HEK293T (cell line): ENCODE results near the gene ADAMTS19.
"Not testable (repeated sequence)": the region's sequence is repeated elsewhere in the genome, so short reads cannot be mapped to it uniquely, and the experiment has no call there.

Experiments used
- CTCF ChIA-PET: fragments of 350-600 bp; formaldehyde crosslinking; extraction: SDS; loops from one replicate; lab custom pipeline; 2021; ENCODE audit warnings: antibody characterized with exemption, inconsistent platforms; lab: Yijun Ruan, JAX
- POLR2A ChIA-PET: fragments of 350-600 bp; formaldehyde crosslinking; extraction: SDS; loops from one replicate; lab custom pipeline; 2020; ENCODE audit warnings: antibody characterized with exemption, inconsistent platforms; lab: Yijun Ruan, JAX
- DNase-seq: peaks from one replicate; pipeline ENCODE4 v3.0.0; 2012; ENCODE audit warnings: mixed read lengths; ENCODE audit errors: extremely low spot score
- ARNT ChIP-seq: fragments of 450-650 bp; IDR thresholded peaks from 2 replicates; pipeline ENCODE4 v1.6.1; 2017; ENCODE audit warnings: mild to moderate bottlenecking
- BHLHE40 ChIP-seq: fragments of 450-650 bp; IDR thresholded peaks from 2 replicates; pipeline ENCODE4 v1.6.1; 2016; ENCODE audit warnings: mild to moderate bottlenecking, moderate library complexity, borderline replicate concordance
- CTBP1 ChIP-seq: fragments of 450-650 bp; IDR thresholded peaks from 2 replicates; pipeline ENCODE4 v1.6.1; 2016; ENCODE audit warnings: borderline replicate concordance
- ELF4 ChIP-seq: fragments of 450-650 bp; IDR thresholded peaks from 2 replicates; pipeline ENCODE4 v1.6.1; 2017; ENCODE audit warnings: antibody characterized with exemption
- FOXA1 ChIP-seq: fragments of 450-650 bp; IDR thresholded peaks from 2 replicates; pipeline ENCODE4 v1.6.1; 2016; ENCODE audit warnings: mild to moderate bottlenecking
- FOXK2 ChIP-seq: fragments of 450-650 bp; IDR thresholded peaks from 2 replicates; pipeline ENCODE4 v1.6.1; 2016; ENCODE audit warnings: mild to moderate bottlenecking
- FOXM1 ChIP-seq: fragments of 450-650 bp; IDR thresholded peaks from 2 replicates; pipeline ENCODE4 v1.6.1; 2017; ENCODE audit warnings: mild to moderate bottlenecking, borderline replicate concordance
- HDGF ChIP-seq: fragments of 450-650 bp; IDR thresholded peaks from 2 replicates; pipeline ENCODE4 v1.6.1; 2017; ENCODE audit warnings: antibody characterized with exemption, borderline replicate concordance
- L3MBTL2 ChIP-seq: fragments of 450-650 bp; conservative IDR thresholded peaks from 2 replicates; pipeline ENCODE4 v1.6.1; 2016; ENCODE audit warnings: mild to moderate bottlenecking
- LEF1 ChIP-seq: fragments of 450-650 bp; IDR thresholded peaks from 2 replicates; pipeline ENCODE4 v1.6.1; 2017; ENCODE audit warnings: mild to moderate bottlenecking, borderline replicate concordance
- NFRKB ChIP-seq: fragments of 450-650 bp; IDR thresholded peaks from 2 replicates; pipeline ENCODE4 v1.6.1; 2016; ENCODE audit warnings: mild to moderate bottlenecking, moderate library complexity
- SP1 ChIP-seq: fragments of 450-650 bp; IDR thresholded peaks from 2 replicates; pipeline ENCODE4 v1.6.1; 2017
- SUZ12 ChIP-seq: fragments of 450-650 bp; IDR thresholded peaks from 2 replicates; pipeline ENCODE4 v1.6.1; 2016; ENCODE audit warnings: mild to moderate bottlenecking
- TARDBP ChIP-seq: fragments of 450-650 bp; IDR thresholded peaks from 2 replicates; pipeline ENCODE4 v1.6.1; 2016
- ZNF384 ChIP-seq: fragments of 450-650 bp; IDR thresholded peaks from 2 replicates; pipeline ENCODE4 v1.6.1; 2016
- TF ChIP-seq, protein P1 (sequence below): fragments of 450-650 bp; IDR thresholded peaks from 2 replicates; pipeline ENCODE4 v1.6.1; 2016

Gene ADAMTS19

DNA sequence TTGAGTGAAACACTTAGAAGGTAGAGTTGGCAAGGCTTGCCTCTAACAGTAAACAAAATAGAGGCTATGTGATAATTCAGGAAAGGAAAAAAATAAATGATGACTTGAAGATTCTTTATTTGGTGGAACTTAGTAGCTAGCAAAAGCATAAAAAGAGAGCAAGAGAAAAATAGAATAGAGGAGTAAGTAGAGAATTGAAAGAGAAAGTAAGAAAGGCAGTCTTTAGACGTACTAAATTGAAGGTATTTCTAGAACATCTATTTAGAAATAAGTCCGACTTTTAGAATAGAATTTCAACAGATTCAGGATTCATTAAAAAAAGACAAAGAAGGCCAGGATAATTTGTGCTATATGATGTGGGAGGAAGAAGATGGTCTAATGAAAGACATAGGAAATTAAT is 159.7 kb downstream of the ADAMTS19 start:
- ChIA-PET CTCF (no interaction called here), POLR2A (no interaction called here)
- no peak for DNase-seq
- TF ChIP-seq BHLHE40 (no peak), ELF4 (no peak), ZNF384 (no peak), ARNT (no peak)
- TF ChIP-seq, protein P1, sequence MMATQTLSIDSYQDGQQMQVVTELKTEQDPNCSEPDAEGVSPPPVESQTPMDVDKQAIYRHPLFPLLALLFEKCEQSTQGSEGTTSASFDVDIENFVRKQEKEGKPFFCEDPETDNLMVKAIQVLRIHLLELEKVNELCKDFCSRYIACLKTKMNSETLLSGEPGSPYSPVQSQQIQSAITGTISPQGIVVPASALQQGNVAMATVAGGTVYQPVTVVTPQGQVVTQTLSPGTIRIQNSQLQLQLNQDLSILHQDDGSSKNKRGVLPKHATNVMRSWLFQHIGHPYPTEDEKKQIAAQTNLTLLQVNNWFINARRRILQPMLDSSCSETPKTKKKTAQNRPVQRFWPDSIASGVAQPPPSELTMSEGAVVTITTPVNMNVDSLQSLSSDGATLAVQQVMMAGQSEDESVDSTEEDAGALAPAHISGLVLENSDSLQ, result no peak

DNA sequence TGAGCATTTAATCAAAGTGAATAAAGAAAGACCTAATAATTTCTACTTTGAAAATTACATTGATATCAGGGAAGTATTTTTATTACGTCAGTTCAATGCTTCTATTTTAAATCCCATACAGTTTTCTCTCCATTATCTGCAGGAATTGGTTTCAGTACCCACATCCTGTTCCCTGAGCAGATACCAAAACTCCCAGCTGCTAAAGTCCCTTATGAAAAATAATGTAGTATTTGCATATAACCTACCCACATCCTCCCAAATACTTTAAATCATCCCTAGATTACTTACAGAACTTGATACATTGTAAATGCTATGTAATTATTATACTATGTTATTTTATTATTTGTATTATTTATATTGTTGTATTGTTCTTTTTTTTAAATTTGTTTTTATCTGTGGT is 162.4 kb downstream of the ADAMTS19 start:
- ChIA-PET POLR2A (no interaction called here), CTCF (no interaction called here)
- TF ChIP-seq TARDBP (no peak), ELF4 (no peak), CTBP1 (no peak), LEF1 (no peak), ARNT (no peak), BHLHE40 (no peak), L3MBTL2 (no peak), ZNF384 (no peak), FOXK2 (no peak), SUZ12 (no peak)
- no peak for DNase-seq

DNA sequence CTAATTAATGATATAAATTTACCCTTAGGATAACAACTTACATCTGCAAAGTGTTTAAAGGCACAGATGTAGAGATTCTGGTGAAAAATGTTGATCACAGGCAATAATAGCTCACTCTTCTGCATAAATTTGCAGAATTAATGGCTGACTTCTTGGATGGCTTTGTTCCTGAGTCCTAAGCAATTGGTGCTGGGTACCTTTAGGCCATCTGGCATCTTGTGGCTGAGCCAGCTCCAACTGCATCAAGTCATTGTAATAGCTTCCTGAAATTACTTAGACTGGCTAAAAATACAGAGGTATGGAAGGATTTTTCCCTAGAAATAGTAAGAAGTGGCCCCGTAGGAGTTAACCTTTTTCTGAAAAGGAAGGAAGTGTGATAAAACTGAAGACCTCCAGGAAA is 169.5 kb downstream of the ADAMTS19 start:
- no peak for DNase-seq
- TF ChIP-seq BHLHE40 (no peak), LEF1 (no peak), FOXA1 (no peak), FOXM1 (no peak), ARNT (no peak), L3MBTL2 (no peak), SP1 (no peak), ZNF384 (no peak)
- TF ChIP-seq, protein P1, result no peak
- ChIA-PET POLR2A (no interaction called here), CTCF (no interaction called here)

DNA sequence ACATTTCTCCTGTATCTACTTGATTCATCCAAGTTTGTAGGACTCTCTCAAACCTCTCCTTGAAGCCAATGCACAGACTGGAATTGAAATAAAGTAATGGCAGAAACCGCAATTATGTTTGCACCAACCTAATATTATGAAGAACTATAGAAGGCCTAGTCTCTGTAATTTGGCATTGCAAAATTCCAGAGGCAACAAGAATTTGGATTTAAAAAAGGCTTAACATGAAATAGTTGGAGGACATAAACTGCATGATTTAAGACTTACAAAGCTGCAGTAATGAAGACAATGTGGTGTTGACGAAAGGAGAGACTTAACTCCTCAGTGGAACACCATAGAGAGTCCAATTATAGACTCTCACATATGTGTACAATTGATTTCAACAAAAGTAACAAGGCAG is 170.0 kb downstream of the ADAMTS19 start:
- DNase-seq, result no peak
- ChIA-PET POLR2A (no interaction called here), CTCF (no interaction called here)
- no peak for TF ChIP-seq ZNF384
- no peak for TF ChIP-seq ELF4
- TF ChIP-seq, protein P1, result no peak
- TF ChIP-seq L3MBTL2, result no peak
- TF ChIP-seq FOXM1, result no peak
- TF ChIP-seq NFRKB, result no peak
- no peak for TF ChIP-seq ARNT
- no peak for TF ChIP-seq FOXA1
- no peak for TF ChIP-seq CTBP1
- TF ChIP-seq TARDBP, result no peak
- TF ChIP-seq FOXK2, result no peak
- no peak for TF ChIP-seq LEF1
- no peak for TF ChIP-seq SUZ12
- no peak for TF ChIP-seq HDGF
- TF ChIP-seq BHLHE40, result no peak

DNA sequence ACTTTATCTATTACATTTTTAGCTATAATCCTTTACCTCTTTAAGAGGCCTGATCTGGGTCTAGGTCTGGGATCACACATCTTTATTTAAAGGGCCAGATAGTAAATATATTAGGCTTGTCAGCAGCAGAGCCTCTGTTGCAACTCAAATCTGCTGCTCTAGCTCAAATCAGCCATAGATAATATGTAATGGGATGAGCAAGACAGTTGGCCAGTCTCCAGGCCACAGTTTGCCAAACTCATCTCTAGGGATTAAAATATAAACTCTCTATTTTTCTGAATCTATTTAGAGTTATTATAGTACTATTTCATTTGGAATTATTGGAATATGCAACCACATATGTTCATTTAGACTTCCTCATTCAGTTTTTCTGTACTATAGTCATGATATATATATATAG is 171.9 kb downstream of the ADAMTS19 start:
- ChIA-PET CTCF (no interaction called here), POLR2A (no interaction called here)
- DNase-seq, result no peak
- no peak for TF ChIP-seq HDGF

DNA sequence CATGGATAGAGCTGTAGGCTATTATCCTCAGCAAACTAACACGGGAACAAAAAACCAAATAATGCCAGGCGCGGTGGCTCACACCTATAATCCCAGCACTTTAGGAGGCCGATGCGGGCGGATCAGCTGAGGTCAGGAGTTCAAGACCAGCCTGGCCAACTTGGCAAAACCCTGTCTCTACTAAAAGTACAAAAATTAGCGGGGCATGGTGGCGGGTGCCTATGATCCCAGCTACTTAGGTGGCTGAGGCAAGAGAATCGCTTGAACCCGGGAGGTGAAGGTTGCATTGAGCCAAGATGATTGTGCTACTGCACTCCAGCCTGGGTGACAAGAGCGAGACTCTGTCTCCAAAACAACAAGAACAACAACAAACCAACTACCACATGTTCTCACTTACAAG is 177.4 kb downstream of the ADAMTS19 start:
- POLR2A ChIA-PET, CTCF ChIA-PET, DNase-seq: not testable (repeated sequence)

DNA sequence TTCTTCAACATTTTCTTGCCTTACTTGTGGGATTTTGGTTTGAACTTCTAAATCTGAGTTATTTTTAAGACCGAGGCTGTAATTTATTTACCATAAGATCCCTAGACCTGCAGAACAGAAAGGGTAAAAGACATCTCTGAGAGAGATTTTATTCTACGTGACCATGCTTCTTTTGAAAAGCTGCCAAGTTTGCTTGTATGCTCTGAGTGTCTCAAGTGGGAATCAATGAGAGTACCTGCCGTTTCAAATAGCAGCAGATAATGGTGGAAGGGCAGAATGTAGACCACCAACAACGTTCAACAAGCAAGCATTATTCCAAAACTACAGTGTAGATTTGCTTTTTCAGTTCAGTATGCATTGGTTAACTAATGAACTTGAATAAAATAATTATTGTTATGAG is 179.2 kb downstream of the ADAMTS19 start:
- TF ChIP-seq CTBP1, result no peak
- TF ChIP-seq SP1, result no peak
- TF ChIP-seq, protein P1, result no peak
- TF ChIP-seq ARNT, result no peak
- TF ChIP-seq FOXA1, result no peak
- TF ChIP-seq NFRKB, result no peak
- no peak for TF ChIP-seq ZNF384
- TF ChIP-seq BHLHE40, result no peak
- no peak for TF ChIP-seq HDGF
- TF ChIP-seq FOXK2, result no peak
- no peak for TF ChIP-seq SUZ12
- no peak for TF ChIP-seq L3MBTL2
- TF ChIP-seq LEF1, result no peak
- ChIA-PET CTCF (no interaction called here), POLR2A (no interaction called here)
- no peak for DNase-seq
